GM12878 (cell line): ENCODE data around the gene IL1R2.

Experiments
- HCFC1 ChIP-seq: fragments of 150-350 bp; IDR thresholded peaks from 2 replicates; pipeline ENCODE4 v1.6.1; 2014; ENCODE audit warnings: low read length
- JUND ChIP-seq: IDR thresholded peaks from 2 replicates; pipeline ENCODE4 v1.6.1; 2012; ENCODE audit warnings: low read depth, mild to moderate bottlenecking, low read length, improper control_type of control experiment, moderate library complexity
- POLR2A ChIP-seq: IDR thresholded peaks from 2 replicates; pipeline ENCODE4 v1.6.1; 2011; ENCODE audit warnings: low read depth, mild to moderate bottlenecking, low read length
- SRF ChIP-seq, 2 experiments: IDR thresholded peaks; 2 replicates each; pipeline ENCODE4 v1.6.1; 2011; ENCODE audit warnings: low read depth in 2 of 2, low read length in 2 of 2, mild to moderate bottlenecking in 1 of 2, moderate library complexity in 1 of 2

GRCh38 chr2:102010902-102011301 is 19.1 kb downstream of the IL1R2 start:
- TF ChIP-seq JUND (no peak), HCFC1 (no peak), POLR2A (no peak), SRF (IDR thresholded peaks at IDR 0.05; ENCODE audit: low read depth in 2 of 2, low read length in 2 of 2) (no peak)
